WTC11 (cell line): ENCODE data around the gene GATC. TPM values are rescaled to one million over a fixed set of nuclear protein-coding genes. Genes with fewer than 3 reads are reported as not detected.

Source experiments
- ATAC-seq: fragments of 200-7000 bp; cut with Tn5 transposase; 2 replicates; pipeline ENCODE4 v1.10.0; 2021; ENCODE audit warnings: mild to moderate bottlenecking, moderate library complexity
- CTCF ChIA-PET: fragments of 300-600 bp; sonication (Branson Sonifier 250); formaldehyde crosslinking; loops from one replicate; lab custom pipeline; 2021; ENCODE audit warnings: antibody characterized with exemption; lab: Charles Lee
- POLR2A ChIA-PET: fragments of 350-600 bp; sonication (Branson Sonifier 250); formaldehyde crosslinking; loops from one replicate; lab custom pipeline; 2021; ENCODE audit warnings: antibody characterized with exemption; lab: Charles Lee
- DNase-seq: peaks from one replicate; pipeline ENCODE4 v3.0.0; 2021; ENCODE audit warnings: low spot score
- H3K27ac Mint-ChIP-seq: 2 replicates; pipeline ENCODE4 v1.8.0; 2021; ENCODE audit warnings: mixed read lengths
- H3K27me3 Mint-ChIP-seq: 2 replicates; pipeline ENCODE4 v1.8.0; 2021; ENCODE audit warnings: low read depth, mild to moderate bottlenecking, moderate library complexity, mixed read lengths
- H3K36me3 Mint-ChIP-seq: 2 replicates; pipeline ENCODE4 v1.8.0; 2021; ENCODE audit warnings: mixed read lengths
- H3K4me1 Mint-ChIP-seq: 2 replicates; pipeline ENCODE4 v1.8.0; 2022; ENCODE audit warnings: mixed read lengths
- H3K4me3 Mint-ChIP-seq: 2 replicates; pipeline ENCODE4 v1.8.0; 2021; ENCODE audit warnings: mild to moderate bottlenecking, moderate library complexity, mixed read lengths
- H3K9me3 Mint-ChIP-seq: 2 replicates; pipeline ENCODE4 v1.8.0; 2021; ENCODE audit warnings: mixed read lengths
- ATF1 ChIP-seq: sonication (generic); formaldehyde crosslinking; IDR thresholded peaks from 2 replicates; pipeline ENCODE4 v1.8.1; 2023; ENCODE audit warnings: mild to moderate bottlenecking, moderate library complexity, missing genetic modification reagents
- ELF4 ChIP-seq: sonication (generic); formaldehyde crosslinking; IDR thresholded peaks from 2 replicates; pipeline ENCODE4 v1.8.1; 2022; ENCODE audit warnings: low read depth, mild to moderate bottlenecking, moderate library complexity, missing genetic modification reagents
- EMX1 ChIP-seq: fragments of 250-450 bp; sonication (Bioruptor Pico); IDR thresholded peaks from 2 replicates; pipeline ENCODE4 v1.8.0; 2021; ENCODE audit warnings: mild to moderate bottlenecking
- ESRRA ChIP-seq: sonication (generic); formaldehyde crosslinking; IDR thresholded peaks from 2 replicates; pipeline ENCODE4 v1.8.1; 2022; ENCODE audit warnings: mild to moderate bottlenecking, missing genetic modification reagents, borderline replicate concordance
- FOXJ3 ChIP-seq: sonication (generic); formaldehyde crosslinking; IDR thresholded peaks from 2 replicates; pipeline ENCODE4 v1.9.0; 2021; ENCODE audit warnings: missing genetic modification reagents, mild to moderate bottlenecking, borderline replicate concordance
- GABPB1 ChIP-seq: sonication (generic); formaldehyde crosslinking; IDR thresholded peaks from 2 replicates; pipeline ENCODE4 v1.8.1; 2023; ENCODE audit warnings: mild to moderate bottlenecking, missing genetic modification reagents
- GTF2I ChIP-seq: fragments of 250-450 bp; sonication (Bioruptor Pico); conservative IDR thresholded peaks from 2 replicates; pipeline ENCODE4 v1.4.0; 2021; ENCODE audit warnings: mild to moderate bottlenecking
- HMGXB4 ChIP-seq: sonication (generic); formaldehyde crosslinking; IDR thresholded peaks from 2 replicates; pipeline ENCODE4 v1.8.1; 2023; ENCODE audit warnings: mild to moderate bottlenecking, moderate library complexity, missing genetic modification reagents
- NFE2L1 ChIP-seq: sonication (generic); formaldehyde crosslinking; IDR thresholded peaks from 2 replicates; pipeline ENCODE4 v1.8.1; 2023; ENCODE audit warnings: missing genetic modification reagents
- NR1H2 ChIP-seq: sonication (generic); formaldehyde crosslinking; IDR thresholded peaks from 2 replicates; pipeline ENCODE4 v1.9.0; 2021; ENCODE audit warnings: mild to moderate bottlenecking, moderate library complexity, missing genetic modification reagents
- OVOL2 ChIP-seq: fragments of 250-450 bp; sonication (Bioruptor Pico); IDR thresholded peaks from 2 replicates; pipeline ENCODE4 v1.9.0; 2021; ENCODE audit warnings: mild to moderate bottlenecking, borderline replicate concordance
- ZNF263 ChIP-seq: sonication (generic); formaldehyde crosslinking; IDR thresholded peaks from 2 replicates; pipeline ENCODE4 v1.8.1; 2022; ENCODE audit warnings: low read depth, mild to moderate bottlenecking, moderate library complexity, missing genetic modification reagents
- ZNF281 ChIP-seq: sonication (generic); formaldehyde crosslinking; IDR thresholded peaks from 2 replicates; pipeline ENCODE4 v1.8.0; 2023; ENCODE audit warnings: mild to moderate bottlenecking, missing genetic modification reagents
- ZNF671 ChIP-seq: fragments of 250-450 bp; sonication (Bioruptor Pico); IDR thresholded peaks from 2 replicates; pipeline ENCODE4 v1.8.0; 2021; ENCODE audit warnings: mild to moderate bottlenecking
- total RNA-seq: library from RNA; stranded (reverse); gene quantifications from 3 replicates; pipeline ENCODE4 v1.2.3, GENCODE V29; 2021
- TF ChIP-seq, protein P1 (sequence below): sonication (generic); formaldehyde crosslinking; IDR thresholded peaks from 2 replicates; pipeline ENCODE4 v1.8.0; 2022; ENCODE audit warnings: mild to moderate bottlenecking, missing genetic modification reagents
- TF ChIP-seq, protein P2 (sequence below): sonication (generic); formaldehyde crosslinking; IDR thresholded peaks from 2 replicates; pipeline ENCODE4 v1.8.0; 2023; ENCODE audit warnings: missing genetic modification reagents, mild to moderate bottlenecking, borderline replicate concordance
- TF ChIP-seq, protein P3 (sequence below): sonication (generic); formaldehyde crosslinking; IDR thresholded peaks from 2 replicates; pipeline ENCODE4 v1.8.0; 2023; ENCODE audit warnings: missing genetic modification reagents

The GATC gene
- total RNA-seq, 1 experiment from 2014 or later = 33.9 TPM

DNA sequence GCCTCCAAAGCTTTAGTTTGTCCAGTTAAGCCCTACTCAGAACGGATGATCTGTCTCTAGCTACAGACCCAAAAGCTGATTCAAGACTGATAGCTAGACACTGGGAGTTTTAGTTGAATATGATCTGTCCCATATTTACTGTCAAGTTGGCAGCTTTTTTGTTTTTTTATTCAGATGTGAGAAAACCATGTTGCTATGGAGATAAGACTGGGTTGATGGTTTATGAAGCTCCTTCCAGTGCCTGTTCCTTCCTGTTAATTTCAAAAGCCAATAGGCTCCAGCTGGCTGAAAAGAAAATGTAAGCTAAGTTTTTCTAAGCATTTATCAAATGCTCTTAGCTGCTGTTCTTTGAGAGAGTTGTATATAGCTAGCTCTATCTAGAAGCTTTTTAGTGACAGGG lies 54.3 kb downstream of the GATC start:
- Mint-ChIP-seq H3K4me1 (peaks cover 40% of the 10 kb centered on the region), H3K36me3 (peaks cover 54% of the 10 kb centered on the region), H3K27ac (peak overlapping the region; percentile 30), H3K4me3 (no peak overlapping the region), H3K9me3 (no peaks in the 10 kb centered on the region; the same call in 1 of the 2 replicates), H3K27me3 (no peaks in the 10 kb centered on the region)
- no peak for DNase-seq
- ChIA-PET POLR2A (interaction anchor here (0.5 kb wide), 1 partner anchor 8 kb away, joined by 3 read pairs; no protein-coding TSS in a partner anchor), CTCF (interaction anchor here (0.8 to 1.0 kb wide), 3 partner anchors 28 to 148 kb away, joined by 3 to 4 read pairs (median 4); partner anchors contain the start of gene COQ5)
- no peak for TF ChIP-seq NR1H2 (CRISPR knock-in tag)
- ATAC-seq = no peak

GRCh38 chr12:120504587-120504986 lies 58.3 kb downstream of the GATC start:
- no peak for DNase-seq
- Mint-ChIP-seq H3K4me1 (peaks cover 17% of the 10 kb centered on the region), H3K27ac (peak overlapping the region; percentile 78), H3K27me3 (no peaks in the 10 kb centered on the region), H3K4me3 (peak overlapping the region; percentile 20; the same call in 1 of the 2 replicates), H3K9me3 (no peaks in the 10 kb centered on the region; the same call in 1 of the 2 replicates), H3K36me3 (peaks cover 44% of the 10 kb centered on the region)
- ATAC-seq = peak; percentile 76
- CTCF ChIA-PET = interaction anchor here (0.8 to 1.6 kb wide), 8 partner anchors 8 to 187 kb away, joined by 3 to 11 read pairs (median 4); partner anchors contain the start of genes DYNLL1 and SRSF9
- POLR2A ChIA-PET = interaction anchor here (1.1 to 1.9 kb wide), 3 partner anchors 8 to 77 kb away, joined by 3 to 9 read pairs (median 3); partner anchors contain the start of genes DYNLL1 and POP5
- no peak for TF ChIP-seq ZNF281 (CRISPR knock-in tag)
- TF ChIP-seq ELF4 (CRISPR knock-in tag) = no peak

GRCh38 chr12:120508537-120508936 lies 62.3 kb downstream of the GATC start:
- Mint-ChIP-seq H3K27me3 (no peaks in the 10 kb centered on the region), H3K27ac (no peak overlapping the region), H3K9me3 (no peaks in the 10 kb centered on the region), H3K4me1 (peaks cover 17% of the 10 kb centered on the region), H3K36me3 (peaks cover 35% of the 10 kb centered on the region), H3K4me3 (no peak overlapping the region)
- ATAC-seq = no peak
- TF ChIP-seq, protein P1, sequence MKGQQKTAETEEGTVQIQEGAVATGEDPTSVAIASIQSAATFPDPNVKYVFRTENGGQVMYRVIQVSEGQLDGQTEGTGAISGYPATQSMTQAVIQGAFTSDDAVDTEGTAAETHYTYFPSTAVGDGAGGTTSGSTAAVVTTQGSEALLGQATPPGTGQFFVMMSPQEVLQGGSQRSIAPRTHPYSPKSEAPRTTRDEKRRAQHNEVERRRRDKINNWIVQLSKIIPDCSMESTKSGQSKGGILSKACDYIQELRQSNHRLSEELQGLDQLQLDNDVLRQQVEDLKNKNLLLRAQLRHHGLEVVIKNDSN (CRISPR knock-in tag) = no peak
- TF ChIP-seq ZNF671 (no peak), GTF2I (CRISPR knock-in tag) (no peak), ZNF263 (CRISPR knock-in tag) (no peak), NR1H2 (CRISPR knock-in tag) (no peak), OVOL2 (no peak), NFE2L1 (CRISPR knock-in tag) (no peak), FOXJ3 (CRISPR knock-in tag) (no peak), ATF1 (CRISPR knock-in tag) (no peak), EMX1 (CRISPR knock-in tag) (no peak), HMGXB4 (CRISPR knock-in tag) (no peak), GABPB1 (CRISPR knock-in tag) (no peak), ESRRA (CRISPR knock-in tag) (no peak)
- TF ChIP-seq, protein P2, sequence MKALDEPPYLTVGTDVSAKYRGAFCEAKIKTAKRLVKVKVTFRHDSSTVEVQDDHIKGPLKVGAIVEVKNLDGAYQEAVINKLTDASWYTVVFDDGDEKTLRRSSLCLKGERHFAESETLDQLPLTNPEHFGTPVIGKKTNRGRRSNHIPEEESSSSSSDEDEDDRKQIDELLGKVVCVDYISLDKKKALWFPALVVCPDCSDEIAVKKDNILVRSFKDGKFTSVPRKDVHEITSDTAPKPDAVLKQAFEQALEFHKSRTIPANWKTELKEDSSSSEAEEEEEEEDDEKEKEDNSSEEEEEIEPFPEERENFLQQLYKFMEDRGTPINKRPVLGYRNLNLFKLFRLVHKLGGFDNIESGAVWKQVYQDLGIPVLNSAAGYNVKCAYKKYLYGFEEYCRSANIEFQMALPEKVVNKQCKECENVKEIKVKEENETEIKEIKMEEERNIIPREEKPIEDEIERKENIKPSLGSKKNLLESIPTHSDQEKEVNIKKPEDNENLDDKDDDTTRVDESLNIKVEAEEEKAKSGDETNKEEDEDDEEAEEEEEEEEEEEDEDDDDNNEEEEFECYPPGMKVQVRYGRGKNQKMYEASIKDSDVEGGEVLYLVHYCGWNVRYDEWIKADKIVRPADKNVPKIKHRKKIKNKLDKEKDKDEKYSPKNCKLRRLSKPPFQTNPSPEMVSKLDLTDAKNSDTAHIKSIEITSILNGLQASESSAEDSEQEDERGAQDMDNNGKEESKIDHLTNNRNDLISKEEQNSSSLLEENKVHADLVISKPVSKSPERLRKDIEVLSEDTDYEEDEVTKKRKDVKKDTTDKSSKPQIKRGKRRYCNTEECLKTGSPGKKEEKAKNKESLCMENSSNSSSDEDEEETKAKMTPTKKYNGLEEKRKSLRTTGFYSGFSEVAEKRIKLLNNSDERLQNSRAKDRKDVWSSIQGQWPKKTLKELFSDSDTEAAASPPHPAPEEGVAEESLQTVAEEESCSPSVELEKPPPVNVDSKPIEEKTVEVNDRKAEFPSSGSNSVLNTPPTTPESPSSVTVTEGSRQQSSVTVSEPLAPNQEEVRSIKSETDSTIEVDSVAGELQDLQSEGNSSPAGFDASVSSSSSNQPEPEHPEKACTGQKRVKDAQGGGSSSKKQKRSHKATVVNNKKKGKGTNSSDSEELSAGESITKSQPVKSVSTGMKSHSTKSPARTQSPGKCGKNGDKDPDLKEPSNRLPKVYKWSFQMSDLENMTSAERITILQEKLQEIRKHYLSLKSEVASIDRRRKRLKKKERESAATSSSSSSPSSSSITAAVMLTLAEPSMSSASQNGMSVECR (CRISPR knock-in tag) = no peak
- TF ChIP-seq, protein P3, sequence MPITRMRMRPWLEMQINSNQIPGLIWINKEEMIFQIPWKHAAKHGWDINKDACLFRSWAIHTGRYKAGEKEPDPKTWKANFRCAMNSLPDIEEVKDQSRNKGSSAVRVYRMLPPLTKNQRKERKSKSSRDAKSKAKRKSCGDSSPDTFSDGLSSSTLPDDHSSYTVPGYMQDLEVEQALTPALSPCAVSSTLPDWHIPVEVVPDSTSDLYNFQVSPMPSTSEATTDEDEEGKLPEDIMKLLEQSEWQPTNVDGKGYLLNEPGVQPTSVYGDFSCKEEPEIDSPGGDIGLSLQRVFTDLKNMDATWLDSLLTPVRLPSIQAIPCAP (CRISPR knock-in tag) = no peak
- no peak for DNase-seq
- POLR2A ChIA-PET = interaction anchor here (0.7 kb wide), 1 partner anchor 8 kb away, joined by 3 read pairs; no protein-coding TSS in a partner anchor
- CTCF ChIA-PET = no interaction called here
